ENCODE results near the gene PPFIBP2. TPM values are rescaled to one million over a fixed set of nuclear protein-coding genes. Genes with fewer than 3 reads are reported as not detected.

Gene PPFIBP2
- total and polyA plus RNA-seq, 2 donors (not counting 1 experiment from before 2014, with no cell fraction given) = 22.3 to 175 TPM

- H3K4me2 ChIP-seq (replicated peaks; ENCODE audit: low read depth, low read length, poor library complexity, severe bottlenecking) = no peak overlapping the region
- Mint-ChIP-seq H3K27ac (no peak overlapping the region), H3K9me3 (ENCODE audit: insufficient read depth) (no peaks in the 10 kb centered on the region), H3K27me3 (peaks cover 1% of the 10 kb centered on the region), H3K4me3 (no peak overlapping the region), H3K4me1 (peaks cover 23% of the 10 kb centered on the region)
- POLR2A ChIA-PET = no interaction called here
- CTCF ChIA-PET = interaction anchor here (1.0 to 5.6 kb wide), 7 partner anchors 9 to 572 kb away, joined by 3 to 53 read pairs (median 4); no protein-coding TSS in a partner anchor
- H3K79me2 ChIP-seq (ENCODE audit: control insufficient read depth, insufficient read depth, low read length) = no peaks in the 10 kb centered on the region
- no CpG with 5 or more reads among the region's 5 CpGs for WGBS (ENCODE audit: insufficient coverage)
- H3K36me3 ChIP-seq (replicated peaks in 1 of 2; ENCODE audit: control extremely low read depth in 1 of 2, control insufficient read depth in 1 of 2, extremely low read depth in 1 of 2, insufficient read depth in 2 of 2, low read length in 1 of 2) = no peaks in the 10 kb centered on the region
- H3K4me3 ChIP-seq (ENCODE audit: control extremely low read depth in 1 of 5, extremely low read depth in 1 of 5, insufficient read depth in 1 of 5, low read depth in 2 of 5, low read length in 4 of 5) = no peak overlapping the region
- H3K9me3 ChIP-seq (ENCODE audit: control extremely low read depth in 1 of 3, control insufficient read depth in 2 of 3, insufficient read depth in 1 of 3, low read length in 2 of 3) = no peaks in the 10 kb centered on the region
- peaks cover 16 to 21% of the 10 kb centered on the region in 2 donors for H3K4me1 ChIP-seq (ENCODE audit: control insufficient read depth in 2 of 2, insufficient read depth in 2 of 2, low read length in 2 of 2)
- ATAC-seq (ENCODE audit: low read depth) (no peak), DNase-seq (no peak)
- H3K9ac ChIP-seq (ENCODE audit: low read length) = no peak overlapping the region
- H2AFZ ChIP-seq (ENCODE audit: insufficient read depth, low read depth, low read length, poor library complexity, severe bottlenecking) = no peak overlapping the region
- H3K27me3 ChIP-seq (replicated peaks in 1 of 4; ENCODE audit: control extremely low read depth in 1 of 4, control insufficient read depth in 3 of 4, insufficient read depth in 4 of 4, low read length in 3 of 4) = peaks cover 0 to 14% (median 3%) of the 10 kb centered on the region in 4 experiments
- no peaks in the 10 kb centered on the region for H4K20me1 ChIP-seq (ENCODE audit: control insufficient read depth, insufficient read depth, low read length, poor library complexity, severe bottlenecking)
- TF ChIP-seq CTCF (IDR thresholded peaks at IDR 0.05) (no peak), EZH2 (IDR thresholded peaks at IDR 0.05; ENCODE audit: borderline replicate concordance, insufficient read depth, low read depth, low read length, poor library complexity, severe bottlenecking) (no peak)
- no peak overlapping the region for H3K27ac ChIP-seq (ENCODE audit: low read length in 2 of 2)
- intact Hi-C loops (cut with micrococcal nuclease) = no loop called here
Observed at GRCh38 chr11:7668911-7669310, 155.1 kb downstream of the PPFIBP2 start.

- peaks cover 27% of the 10 kb centered on the region for H3K4me1 Mint-ChIP-seq
- H3K36me3 ChIP-seq (replicated peaks in 1 of 2; ENCODE audit: control extremely low read depth in 1 of 2, control insufficient read depth in 1 of 2, extremely low read depth in 1 of 2, insufficient read depth in 2 of 2, low read length in 1 of 2) = no peaks in the 10 kb centered on the region
- 90% methylated on average over 3 of the region's 4 CpGs for WGBS (ENCODE audit: insufficient coverage)
- no peak overlapping the region for H2AFZ ChIP-seq (ENCODE audit: insufficient read depth, low read depth, low read length, poor library complexity, severe bottlenecking)
- no peaks in the 10 kb centered on the region for H3K9me3 ChIP-seq (ENCODE audit: control extremely low read depth in 1 of 3, control insufficient read depth in 2 of 3, insufficient read depth in 1 of 3, low read length in 2 of 3)
- no peak overlapping the region for H3K4me2 ChIP-seq (replicated peaks; ENCODE audit: low read depth, low read length, poor library complexity, severe bottlenecking)
- H3K4me1 ChIP-seq (ENCODE audit: control insufficient read depth in 2 of 2, insufficient read depth in 2 of 2, low read length in 2 of 2) = peaks cover 21 to 22% of the 10 kb centered on the region in 2 donors
- H3K27ac Mint-ChIP-seq = no peak overlapping the region
- no peak overlapping the region for H3K4me3 ChIP-seq (ENCODE audit: control extremely low read depth in 1 of 5, extremely low read depth in 1 of 5, insufficient read depth in 1 of 5, low read depth in 2 of 5, low read length in 4 of 5)
- no peak for TF ChIP-seq EZH2 (IDR thresholded peaks at IDR 0.05; ENCODE audit: borderline replicate concordance, insufficient read depth, low read depth, low read length, poor library complexity, severe bottlenecking)
- TF ChIP-seq CTCF (IDR thresholded peaks at IDR 0.05) = no peak
- no peaks in the 10 kb centered on the region for H4K20me1 ChIP-seq (ENCODE audit: control insufficient read depth, insufficient read depth, low read length, poor library complexity, severe bottlenecking)
- intact Hi-C loops (cut with micrococcal nuclease) = no loop called here
- no peak overlapping the region for H3K27ac ChIP-seq (ENCODE audit: low read length in 2 of 2)
- DNase-seq = no peak
- no peaks in the 10 kb centered on the region for H3K79me2 ChIP-seq (ENCODE audit: control insufficient read depth, insufficient read depth, low read length)
- ChIA-PET CTCF (interaction anchor here (0.8 to 1.1 kb wide), 2 partner anchors 24 to 321 kb away, joined by 3 to 4 read pairs; no protein-coding TSS in a partner anchor), POLR2A (no interaction called here)
- H3K9ac ChIP-seq (ENCODE audit: low read length) = no peak overlapping the region
- peaks cover 0 to 27% (median 12%) of the 10 kb centered on the region in 4 experiments for H3K27me3 ChIP-seq (replicated peaks in 1 of 4; ENCODE audit: control extremely low read depth in 1 of 4, control insufficient read depth in 3 of 4, insufficient read depth in 4 of 4, low read length in 3 of 4)
- no peaks in the 10 kb centered on the region for H3K9me3 Mint-ChIP-seq (ENCODE audit: insufficient read depth)
- peaks cover 18% of the 10 kb centered on the region for H3K27me3 Mint-ChIP-seq
- no peak overlapping the region for H3K4me3 Mint-ChIP-seq
- ATAC-seq (ENCODE audit: low read depth) = no peak
Observed at GRCh38 chr11:7670641-7671040, 156.8 kb downstream of the PPFIBP2 start.

Measured in B cell (primary cell).